Bronchial epithelial cell (primary cell): Measurements from ENCODE around the gene KIAA0930. TPM values are rescaled to one million over a fixed set of nuclear protein-coding genes. Genes with fewer than 3 reads are reported as not detected.

ENCODE experiments used
- DNase-seq: peaks from one replicate; pipeline ENCODE4 v3.0.0-alpha.2; 2010; ENCODE audit warnings: low read depth
- FAIRE-seq: peaks from 2 replicates; lab custom pipeline; 2011; peaks lifted over from hg19 to GRCh38; lab: Jason Lieb, UNC
- H3K27me3 ChIP-seq: 2 replicates; pipeline ENCODE4 v1.5.1; 2011; ENCODE audit warnings: low read length; ENCODE audit not compliant: control insufficient read depth, insufficient read depth
- H3K36me3 ChIP-seq: 2 replicates; pipeline ENCODE4 v1.5.1; 2011; ENCODE audit warnings: low read length; ENCODE audit not compliant: control insufficient read depth, insufficient read depth
- H3K4me3 ChIP-seq: 2 replicates; pipeline ENCODE4 v1.5.1; 2011; ENCODE audit warnings: mild to moderate bottlenecking, low read depth, low read length, control low read depth
- total RNA-seq: library from RNA; depleted of rRNA; stranded (reverse); fragments of >200 nt; gene quantifications from 2 replicates; pipeline ENCODE4 v1.2.1, GENCODE V29; 2014
- TF ChIP-seq, protein P1 (sequence below): IDR thresholded peaks from 2 replicates; pipeline ENCODE4 v1.5.1; 2011; ENCODE audit warnings: mild to moderate bottlenecking, moderate library complexity, low read length, control low read depth, inconsistent platforms; ENCODE audit not compliant: insufficient read depth, severe bottlenecking

KIAA0930 gene
- total RNA-seq, 1 donor from 2014 or later, result 78.5 TPM

DNA sequence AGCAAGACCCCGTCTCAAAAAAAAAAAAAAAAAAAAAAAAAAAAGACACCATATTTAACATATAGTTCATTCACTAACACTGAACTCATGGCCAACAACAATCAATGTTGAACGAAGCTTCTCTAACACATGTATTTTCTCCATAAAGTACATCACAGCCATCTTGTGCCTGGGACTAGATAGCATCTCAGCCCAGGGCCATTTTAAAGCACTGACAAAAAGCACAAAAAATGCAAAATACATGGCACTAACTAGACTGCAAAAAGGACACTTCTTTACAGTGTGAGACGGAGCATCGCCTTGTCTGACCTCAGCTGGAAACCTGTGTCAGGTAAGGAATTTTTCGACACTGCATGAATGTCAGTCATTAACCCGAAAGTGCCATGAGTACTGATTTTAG is 23.3 kb downstream of the KIAA0930 start:
- FAIRE-seq, result no peak
- DNase-seq, result no peak
- no peaks in the 10 kb centered on the region for H3K27me3 ChIP-seq

GRCh38 chr22:45216133-45217003 is 24.3 kb downstream of the KIAA0930 start:
- FAIRE-seq, result peak; percentile 36
- no peak for DNase-seq
- TF ChIP-seq, protein P1, sequence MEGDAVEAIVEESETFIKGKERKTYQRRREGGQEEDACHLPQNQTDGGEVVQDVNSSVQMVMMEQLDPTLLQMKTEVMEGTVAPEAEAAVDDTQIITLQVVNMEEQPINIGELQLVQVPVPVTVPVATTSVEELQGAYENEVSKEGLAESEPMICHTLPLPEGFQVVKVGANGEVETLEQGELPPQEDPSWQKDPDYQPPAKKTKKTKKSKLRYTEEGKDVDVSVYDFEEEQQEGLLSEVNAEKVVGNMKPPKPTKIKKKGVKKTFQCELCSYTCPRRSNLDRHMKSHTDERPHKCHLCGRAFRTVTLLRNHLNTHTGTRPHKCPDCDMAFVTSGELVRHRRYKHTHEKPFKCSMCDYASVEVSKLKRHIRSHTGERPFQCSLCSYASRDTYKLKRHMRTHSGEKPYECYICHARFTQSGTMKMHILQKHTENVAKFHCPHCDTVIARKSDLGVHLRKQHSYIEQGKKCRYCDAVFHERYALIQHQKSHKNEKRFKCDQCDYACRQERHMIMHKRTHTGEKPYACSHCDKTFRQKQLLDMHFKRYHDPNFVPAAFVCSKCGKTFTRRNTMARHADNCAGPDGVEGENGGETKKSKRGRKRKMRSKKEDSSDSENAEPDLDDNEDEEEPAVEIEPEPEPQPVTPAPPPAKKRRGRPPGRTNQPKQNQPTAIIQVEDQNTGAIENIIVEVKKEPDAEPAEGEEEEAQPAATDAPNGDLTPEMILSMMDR, result no peak
- H3K27me3 ChIP-seq, result no peaks in the 10 kb centered on the region
- no peak overlapping the region for H3K4me3 ChIP-seq
- H3K36me3 ChIP-seq, result peaks cover 9% of the 10 kb centered on the region

More for the DNA sequence above, 23.3 kb downstream of the KIAA0930 start:
- no peak overlapping the region for H3K4me3 ChIP-seq
- TF ChIP-seq, protein P1, result no peak
- peaks cover 4% of the 10 kb centered on the region for H3K36me3 ChIP-seq

- no peak for FAIRE-seq
- Histone ChIP-seq H3K36me3 (peaks cover 22% of the 10 kb centered on the region), H3K27me3 (no peaks in the 10 kb centered on the region), H3K4me3 (no peak overlapping the region)
- DNase-seq, result no peak
- TF ChIP-seq, protein P1, result no peak
These were observed 27.5 kb downstream of the KIAA0930 start for GRCh38 chr22:45212992-45213751.

- no peak for FAIRE-seq
- no peaks in the 10 kb centered on the region for H3K27me3 ChIP-seq
- peak; percentile 72 for DNase-seq
- no peak overlapping the region for H3K4me3 ChIP-seq
- TF ChIP-seq, protein P1, result no peak
- H3K36me3 ChIP-seq, result peaks cover 26% of the 10 kb centered on the region
These were observed 28.4 kb downstream of the KIAA0930 start for GRCh38 chr22:45212306-45212709.

DNA sequence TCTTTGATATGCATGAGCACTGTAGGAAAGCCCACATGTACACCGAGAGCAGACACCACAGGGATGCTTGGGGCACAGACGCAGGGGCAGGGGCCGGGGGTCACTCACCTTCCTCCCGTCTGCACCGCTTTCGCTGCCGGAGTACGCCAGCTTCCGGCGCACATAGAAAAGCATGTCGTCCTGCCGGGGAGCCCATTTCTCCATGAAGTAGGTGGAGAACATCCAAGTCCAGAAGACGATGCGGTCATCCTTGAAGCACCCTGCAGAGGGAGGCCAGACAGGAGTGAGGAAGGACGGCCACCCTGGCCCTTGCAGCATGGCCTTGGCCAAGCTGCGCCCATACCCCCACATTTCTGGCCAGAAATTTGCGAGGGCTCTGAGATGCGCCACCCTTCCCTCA is 28.8 kb downstream of the KIAA0930 start:
- no peak overlapping the region for H3K4me3 ChIP-seq
- no peak for DNase-seq

More for the DNA sequence above, 28.8 kb downstream of the KIAA0930 start:
- no peak for FAIRE-seq
- TF ChIP-seq, protein P1, result no peak
- no peaks in the 10 kb centered on the region for H3K27me3 ChIP-seq
- peaks cover 26% of the 10 kb centered on the region for H3K36me3 ChIP-seq
